PC-3 (cell line): ENCODE measurements around the gene POLD2.

Experiments
- EZH2 ChIP-seq: fragments of 300-600 bp; sonication (generic); IDR thresholded peaks from one replicate; pipeline ENCODE4 v1.6.1; 2017; ENCODE audit warnings: antibody characterized with exemption, mild to moderate bottlenecking, low read length; ENCODE audit not compliant: unreplicated experiment
- TF ChIP-seq, protein P1 (sequence below): fragments of 300-600 bp; sonication (generic); conservative IDR thresholded peaks from 2 replicates; pipeline ENCODE4 v1.5.1; 2017; ENCODE audit warnings: antibody characterized with exemption, low read depth, mild to moderate bottlenecking, low read length

DNA sequence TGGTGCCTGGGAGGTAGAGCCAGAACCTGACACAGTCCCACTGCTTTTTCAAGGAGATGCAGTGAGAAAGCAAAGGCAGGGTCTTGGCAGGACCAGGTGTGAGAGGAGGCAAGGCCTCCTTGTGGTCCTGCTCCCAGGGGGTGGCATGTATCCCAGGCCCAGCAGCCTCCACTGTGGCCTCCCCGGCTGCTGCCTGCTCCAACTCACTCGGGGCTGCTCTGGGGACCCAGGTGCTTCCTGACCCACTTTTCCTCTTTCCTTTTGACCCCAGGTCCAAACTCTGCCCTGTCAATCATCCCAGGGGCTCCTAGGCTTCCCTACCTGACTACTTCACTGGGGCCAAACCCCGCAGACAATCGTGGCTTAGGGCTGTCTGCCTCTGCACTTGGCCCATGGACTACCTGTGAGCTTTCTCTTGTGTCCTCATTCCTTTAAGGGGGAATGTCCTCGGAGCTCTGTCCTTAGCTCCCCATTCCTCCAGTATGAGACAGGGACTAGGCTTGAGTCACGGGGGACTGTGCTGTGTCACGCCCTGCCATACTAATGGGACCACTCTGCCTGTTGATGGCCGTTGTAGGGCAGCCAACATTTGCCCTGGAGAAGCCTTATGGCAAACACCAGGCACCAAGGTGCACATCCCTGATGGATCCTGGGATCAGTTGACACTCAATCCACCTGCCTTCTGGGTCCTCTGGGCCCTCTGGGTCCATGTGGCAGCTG is 20.3 kb downstream of the POLD2 start:
- TF ChIP-seq, protein P1, sequence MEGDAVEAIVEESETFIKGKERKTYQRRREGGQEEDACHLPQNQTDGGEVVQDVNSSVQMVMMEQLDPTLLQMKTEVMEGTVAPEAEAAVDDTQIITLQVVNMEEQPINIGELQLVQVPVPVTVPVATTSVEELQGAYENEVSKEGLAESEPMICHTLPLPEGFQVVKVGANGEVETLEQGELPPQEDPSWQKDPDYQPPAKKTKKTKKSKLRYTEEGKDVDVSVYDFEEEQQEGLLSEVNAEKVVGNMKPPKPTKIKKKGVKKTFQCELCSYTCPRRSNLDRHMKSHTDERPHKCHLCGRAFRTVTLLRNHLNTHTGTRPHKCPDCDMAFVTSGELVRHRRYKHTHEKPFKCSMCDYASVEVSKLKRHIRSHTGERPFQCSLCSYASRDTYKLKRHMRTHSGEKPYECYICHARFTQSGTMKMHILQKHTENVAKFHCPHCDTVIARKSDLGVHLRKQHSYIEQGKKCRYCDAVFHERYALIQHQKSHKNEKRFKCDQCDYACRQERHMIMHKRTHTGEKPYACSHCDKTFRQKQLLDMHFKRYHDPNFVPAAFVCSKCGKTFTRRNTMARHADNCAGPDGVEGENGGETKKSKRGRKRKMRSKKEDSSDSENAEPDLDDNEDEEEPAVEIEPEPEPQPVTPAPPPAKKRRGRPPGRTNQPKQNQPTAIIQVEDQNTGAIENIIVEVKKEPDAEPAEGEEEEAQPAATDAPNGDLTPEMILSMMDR, result no peak
- no peak for TF ChIP-seq EZH2
